ENCODE measurements around the gene BNC1.
A peak's percentile ranks its signal among the peaks of the same experiment; 100 is the strongest.

The BNC1 gene

GRCh38 chr15:83209333-83209732 is 75.1 kb downstream of the BNC1 start:
- Histone ChIP-seq H3K9ac (ENCODE audit: low read length) (no peak overlapping the region), H3K18ac (ENCODE audit: low read depth in 1 of 2, low read length in 2 of 2) (no peak overlapping the region), H2AK5ac (ENCODE audit: low read length, severe bottlenecking) (no peak overlapping the region), H2BK12ac (ENCODE audit: low read length in 2 of 2) (no peak overlapping the region), H4K91ac (ENCODE audit: low read length) (no peak overlapping the region), H3K79me1 (replicated peaks; ENCODE audit: low read length, poor library complexity, severe bottlenecking) (no peaks in the 10 kb centered on the region), H4K8ac (ENCODE audit: low read length) (no peak overlapping the region), H3K4ac (ENCODE audit: low read depth in 1 of 2, low read length in 2 of 2) (no peak overlapping the region), H3K4me3 (ENCODE audit: insufficient read depth in 1 of 2, low read depth in 1 of 2, low read length in 2 of 2) (no peak overlapping the region), H3K23ac (ENCODE audit: low read length in 2 of 2) (no peak overlapping the region), H3K27ac (ENCODE audit: low read length, poor library complexity, severe bottlenecking) (no peak overlapping the region), H3K4me2 (ENCODE audit: low read length, poor library complexity, severe bottlenecking) (no peak overlapping the region), H3K36me3 (ENCODE audit: control insufficient read depth in 1 of 2, insufficient read depth in 2 of 2, low read depth in 1 of 2, low read length in 2 of 2) (no peaks in the 10 kb centered on the region), H2BK5ac (ENCODE audit: low read depth, low read length, poor library complexity, severe bottlenecking) (no peak overlapping the region), H2BK15ac (ENCODE audit: low read depth, poor library complexity, severe bottlenecking) (no peak overlapping the region), H2AFZ (ENCODE audit: low read depth, low read length) (no peak overlapping the region), H2BK120ac (ENCODE audit: low read depth, low read length) (no peak overlapping the region), H3K4me1 (ENCODE audit: control insufficient read depth, insufficient read depth, low read depth, low read length) (peaks cover 3% of the 10 kb centered on the region), H3K9me3 (ENCODE audit: control insufficient read depth, low read length) (no peaks in the 10 kb centered on the region), H3K27me3 (ENCODE audit: control insufficient read depth in 1 of 2, insufficient read depth in 1 of 2, low read length in 2 of 2) (no peaks in the 10 kb centered on the region), H3K14ac (ENCODE audit: low read length in 2 of 2) (no peak overlapping the region)
- WGBS: 74% methylated on average over 4 of the region's 5 CpGs
- no peak for DNase-seq

GRCh38 chr15:83208367-83208661 is 76.2 kb downstream of the BNC1 start:
- H2BK15ac ChIP-seq (ENCODE audit: low read depth, poor library complexity, severe bottlenecking): peak overlapping the region; percentile 26
- H3K27me3 ChIP-seq (ENCODE audit: control insufficient read depth in 1 of 2, insufficient read depth in 1 of 2, low read length in 2 of 2): no peaks in the 10 kb centered on the region
- peak overlapping the region; percentile 35 to 84 for H3K4ac ChIP-seq (ENCODE audit: low read depth in 1 of 2, low read length in 2 of 2)
- no peak for DNase-seq
- H2BK5ac ChIP-seq (ENCODE audit: low read depth, low read length, poor library complexity, severe bottlenecking): peak overlapping the region; percentile 58
- H3K14ac ChIP-seq (ENCODE audit: low read length in 2 of 2): peak overlapping the region in 1 of 2 experiments; percentile 72
- peak overlapping the region in 1 of 2 experiments; percentile 32 for H3K23ac ChIP-seq (ENCODE audit: low read length in 2 of 2)
- H3K18ac ChIP-seq (ENCODE audit: low read depth in 1 of 2, low read length in 2 of 2): peak overlapping the region; percentile 91 to 98
- H2AK5ac ChIP-seq (ENCODE audit: low read length, severe bottlenecking): no peak overlapping the region
- peak overlapping the region; percentile 97 for H4K8ac ChIP-seq (ENCODE audit: low read length)
- H3K27ac ChIP-seq (ENCODE audit: low read length, poor library complexity, severe bottlenecking): no peak overlapping the region
- H2BK12ac ChIP-seq (ENCODE audit: low read length in 2 of 2): peak overlapping the region in 1 of 2 experiments; percentile 74
- peak overlapping the region; percentile 93 for H2AFZ ChIP-seq (ENCODE audit: low read depth, low read length)
- no peaks in the 10 kb centered on the region for H3K9me3 ChIP-seq (ENCODE audit: control insufficient read depth, low read length)
- 19% methylated on average over 10 of the region's 11 CpGs for WGBS
- H4K91ac ChIP-seq (ENCODE audit: low read length): peak overlapping the region; percentile 82
- H3K79me1 ChIP-seq (replicated peaks; ENCODE audit: low read length, poor library complexity, severe bottlenecking): no peaks in the 10 kb centered on the region
- H2BK120ac ChIP-seq (ENCODE audit: low read depth, low read length): peak overlapping the region; percentile 71
- H3K4me3 ChIP-seq (ENCODE audit: insufficient read depth in 1 of 2, low read depth in 1 of 2, low read length in 2 of 2): peak overlapping the region; percentile 81 to 85
- H3K4me2 ChIP-seq (ENCODE audit: low read length, poor library complexity, severe bottlenecking): peak overlapping the region; percentile 73
- H3K4me1 ChIP-seq (ENCODE audit: control insufficient read depth, insufficient read depth, low read depth, low read length): peaks cover 3% of the 10 kb centered on the region
- H3K9ac ChIP-seq (ENCODE audit: low read length): peak overlapping the region; percentile 82
- no peaks in the 10 kb centered on the region for H3K36me3 ChIP-seq (ENCODE audit: control insufficient read depth in 1 of 2, insufficient read depth in 2 of 2, low read depth in 1 of 2, low read length in 2 of 2)

DNA sequence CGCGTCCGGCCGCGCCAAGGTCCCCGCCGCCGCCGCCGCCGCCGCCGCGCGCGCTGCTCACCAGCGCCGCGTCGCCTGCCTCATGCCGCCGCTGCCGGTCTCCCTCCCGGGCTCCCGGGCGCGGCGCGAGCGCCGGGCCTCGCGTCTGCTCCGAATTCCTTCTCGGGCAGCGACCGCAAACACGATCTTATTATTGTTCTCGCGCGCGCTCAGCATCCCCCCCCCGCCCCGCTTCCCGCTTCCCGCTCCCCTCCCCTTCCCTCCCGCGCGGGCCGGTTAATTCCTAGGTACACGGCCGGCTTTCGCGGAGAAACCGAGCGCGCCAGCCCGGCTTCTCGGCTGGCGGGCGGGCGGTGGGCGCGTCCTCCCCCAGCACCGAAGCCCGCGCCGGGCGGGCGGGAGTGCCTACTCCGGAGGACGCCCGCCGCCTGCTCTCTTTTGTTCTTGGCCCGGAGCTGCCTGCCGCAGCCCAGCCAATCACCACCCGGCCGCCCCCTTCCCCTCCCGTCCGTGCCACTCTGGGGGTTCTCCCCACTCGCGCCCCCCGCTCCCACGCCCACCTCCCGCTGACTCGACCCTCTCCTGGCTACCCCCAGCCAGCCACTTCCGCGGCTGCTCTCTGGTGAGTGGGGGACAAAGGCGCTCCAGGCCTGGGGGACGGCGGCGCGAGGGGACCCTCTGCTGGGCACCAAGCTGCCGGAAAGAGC is 76.7 kb downstream of the BNC1 start, which contains the start of gene HDGFL3:
HDGFL3 (minus strand) TSS at position 164 of the 707 bp plus-strand sequence. CDS start 409 bp downstream, outside the sequence.
- Histone ChIP-seq H3K79me1 (replicated peaks; ENCODE audit: low read length, poor library complexity, severe bottlenecking) (no peaks in the 10 kb centered on the region), H3K9ac (ENCODE audit: low read length) (peak within 1 kb of the TSS; percentile 92), H4K91ac (ENCODE audit: low read length) (peak within 1 kb of the TSS; percentile 86), H3K4me2 (ENCODE audit: low read length, poor library complexity, severe bottlenecking) (peak within 1 kb of the TSS; percentile 92), H2BK15ac (ENCODE audit: low read depth, poor library complexity, severe bottlenecking) (peak within 1 kb of the TSS; percentile 90), H3K23ac (ENCODE audit: low read length in 2 of 2) (peak within 1 kb of the TSS; percentile 13 to 32), H2BK120ac (ENCODE audit: low read depth, low read length) (peak within 1 kb of the TSS; percentile 89), H4K8ac (ENCODE audit: low read length) (peak within 1 kb of the TSS; percentile 97), H3K4me3 (ENCODE audit: insufficient read depth in 1 of 2, low read depth in 1 of 2, low read length in 2 of 2) (peak within 1 kb of the TSS; percentile 85 to 88), H3K27me3 (ENCODE audit: control insufficient read depth in 1 of 2, insufficient read depth in 1 of 2, low read length in 2 of 2) (no peaks in the 10 kb centered on the region), H3K4ac (ENCODE audit: low read depth in 1 of 2, low read length in 2 of 2) (peak within 1 kb of the TSS; percentile 84 to 91), H3K4me1 (ENCODE audit: control insufficient read depth, insufficient read depth, low read depth, low read length) (peaks cover 3% of the 10 kb centered on the region), H2BK5ac (ENCODE audit: low read depth, low read length, poor library complexity, severe bottlenecking) (peak within 1 kb of the TSS; percentile 58), H2AFZ (ENCODE audit: low read depth, low read length) (peak within 1 kb of the TSS; percentile 93), H3K36me3 (ENCODE audit: control insufficient read depth in 1 of 2, insufficient read depth in 2 of 2, low read depth in 1 of 2, low read length in 2 of 2) (no peaks in the 10 kb centered on the region), H2BK12ac (ENCODE audit: low read length in 2 of 2) (peak within 1 kb of the TSS in 1 of 2 experiments; percentile 80), H3K27ac (ENCODE audit: low read length, poor library complexity, severe bottlenecking) (peak within 1 kb of the TSS; percentile 66), H3K14ac (ENCODE audit: low read length in 2 of 2) (peak within 1 kb of the TSS; percentile 72 to 81), H3K18ac (ENCODE audit: low read depth in 1 of 2, low read length in 2 of 2) (peak within 1 kb of the TSS; percentile 91 to 98), H3K9me3 (ENCODE audit: control insufficient read depth, low read length) (no peaks in the 10 kb centered on the region), H2AK5ac (ENCODE audit: low read length, severe bottlenecking) (no peak within 1 kb of the TSS)
- WGBS: under 1% methylated on average over 55 of the region's 94 CpGs
- DNase-seq: peak; percentile 66

DNA sequence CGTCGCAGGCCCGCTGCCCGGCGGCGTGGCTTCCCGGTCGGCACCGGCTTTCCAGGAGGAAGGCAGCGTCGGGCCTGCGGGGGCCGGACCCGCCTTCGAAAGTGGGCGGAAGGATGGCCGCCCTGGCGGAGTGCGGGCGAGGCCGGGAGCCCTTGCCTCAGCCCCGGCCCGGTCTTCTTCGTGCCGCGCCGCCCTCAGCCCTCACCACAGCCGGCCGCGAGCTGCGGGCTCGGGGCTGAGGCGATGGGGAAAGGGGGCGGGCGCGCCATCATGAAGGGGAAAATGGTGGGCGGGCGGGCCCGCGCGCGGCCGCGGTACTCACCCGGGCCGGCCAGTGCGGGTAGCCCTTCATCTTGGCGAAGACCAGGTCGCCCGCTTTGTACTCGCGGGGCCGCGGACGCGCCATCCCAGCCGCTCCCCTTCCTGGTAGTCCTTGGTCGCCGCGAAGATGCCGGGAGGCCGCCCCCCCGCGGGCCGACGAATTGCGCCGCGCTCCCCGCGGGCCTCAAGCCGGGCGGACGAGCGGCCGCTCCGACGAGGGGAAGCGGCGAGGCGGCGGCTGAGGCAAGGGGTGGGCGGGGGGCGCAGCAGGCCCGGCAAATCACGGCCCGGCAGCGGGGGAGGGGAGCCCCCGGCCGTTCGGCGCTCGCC is 77.3 kb downstream of the BNC1 start:
- Histone ChIP-seq H2BK120ac (ENCODE audit: low read depth, low read length) (peak overlapping the region; percentile 89), H4K8ac (ENCODE audit: low read length) (peak overlapping the region; percentile 85)

More for the DNA sequence above, 77.3 kb downstream of the BNC1 start:
- Histone ChIP-seq H3K14ac (ENCODE audit: low read length in 2 of 2) (peak overlapping the region; percentile 68 to 74), H4K91ac (ENCODE audit: low read length) (peak overlapping the region; percentile 86), H3K4me3 (ENCODE audit: insufficient read depth in 1 of 2, low read depth in 1 of 2, low read length in 2 of 2) (peak overlapping the region; percentile 85 to 88), H3K9ac (ENCODE audit: low read length) (peak overlapping the region; percentile 92), H3K18ac (ENCODE audit: low read depth in 1 of 2, low read length in 2 of 2) (peak overlapping the region; percentile 84 to 97), H3K27me3 (ENCODE audit: control insufficient read depth in 1 of 2, insufficient read depth in 1 of 2, low read length in 2 of 2) (no peaks in the 10 kb centered on the region), H2BK15ac (ENCODE audit: low read depth, poor library complexity, severe bottlenecking) (peak overlapping the region; percentile 90), H3K23ac (ENCODE audit: low read length in 2 of 2) (peak overlapping the region; percentile 13 to 23), H3K27ac (ENCODE audit: low read length, poor library complexity, severe bottlenecking) (no peak overlapping the region), H3K9me3 (ENCODE audit: control insufficient read depth, low read length) (no peaks in the 10 kb centered on the region), H3K4me2 (ENCODE audit: low read length, poor library complexity, severe bottlenecking) (peak overlapping the region; percentile 92), H2BK12ac (ENCODE audit: low read length in 2 of 2) (peak overlapping the region in 1 of 2 experiments; percentile 80), H2BK5ac (ENCODE audit: low read depth, low read length, poor library complexity, severe bottlenecking) (peak overlapping the region; percentile 9), H2AK5ac (ENCODE audit: low read length, severe bottlenecking) (no peak overlapping the region), H3K4me1 (ENCODE audit: control insufficient read depth, insufficient read depth, low read depth, low read length) (peaks cover 3% of the 10 kb centered on the region), H3K79me1 (replicated peaks; ENCODE audit: low read length, poor library complexity, severe bottlenecking) (no peaks in the 10 kb centered on the region), H3K36me3 (ENCODE audit: control insufficient read depth in 1 of 2, insufficient read depth in 2 of 2, low read depth in 1 of 2, low read length in 2 of 2) (no peaks in the 10 kb centered on the region), H2AFZ (ENCODE audit: low read depth, low read length) (peak overlapping the region; percentile 78), H3K4ac (ENCODE audit: low read depth in 1 of 2, low read length in 2 of 2) (peak overlapping the region; percentile 71 to 91)
- WGBS: under 1% methylated on average over 44 of the region's 93 CpGs
- DNase-seq: peak; percentile 49

Measured in mesenchymal stem cell (in vitro differentiated cells and primary cell).